Umbilical cord (tissue), 2 donors: ENCODE results near the gene MRPS25. TPM values are rescaled to one million over a fixed set of nuclear protein-coding genes. Genes with fewer than 3 reads are reported as not detected.

Experiments
- DNase-seq: peaks from one replicate; pipeline ENCODE4 v3.0.0-alpha.2; 2015; ENCODE audit warnings: low spot score
- total RNA-seq: library from RNA; depleted of rRNA; stranded (reverse); fragments of >200 nt; gene quantifications from one replicate; pipeline ENCODE4 v1.2.3, GENCODE V29; 2014; ENCODE audit warnings: low replicate concordance; ENCODE audit not compliant: insufficient read depth

MRPS25 gene
- total RNA-seq = 7.9 TPM

DNA sequence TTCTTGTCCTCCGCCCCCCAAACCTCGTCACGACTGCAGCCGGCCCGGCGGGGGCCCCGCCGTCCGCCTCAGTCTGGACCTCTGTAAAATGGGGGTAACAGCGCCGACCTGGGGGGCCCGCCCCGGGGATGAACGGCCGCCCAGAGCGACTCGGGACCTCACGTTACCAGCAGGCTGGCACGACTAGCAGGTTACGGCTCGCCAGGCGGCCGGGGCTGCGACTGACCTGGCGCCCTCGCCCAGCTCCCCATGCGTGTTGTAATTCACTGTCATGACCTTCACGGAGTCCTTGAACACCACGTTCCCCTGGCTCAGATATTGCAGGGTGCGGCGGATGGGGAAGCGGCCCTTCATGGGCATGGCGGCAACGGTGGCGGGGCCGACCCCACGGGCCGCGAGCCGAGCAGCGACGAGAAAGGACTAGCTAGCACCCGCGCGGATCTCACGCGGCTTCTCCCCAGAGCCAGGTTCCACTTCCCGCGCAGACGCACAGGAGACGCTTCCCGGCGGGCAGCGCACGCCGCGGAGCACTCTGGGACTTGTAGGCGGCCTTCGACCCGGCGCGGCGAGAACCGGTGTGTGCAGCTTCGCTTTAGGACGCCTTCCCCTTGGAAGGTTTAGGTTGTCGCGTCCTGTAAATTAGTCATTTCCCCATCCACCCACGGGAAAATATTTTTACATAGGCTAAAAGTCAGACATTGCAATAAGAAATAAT lies at the start of gene MRPS25:
MRPS25 (minus strand) TSS at position 481 of the 715 bp plus-strand sequence; CDS start at position 360, 121 bp downstream.
- peak; percentile 94 for DNase-seq

DNA sequence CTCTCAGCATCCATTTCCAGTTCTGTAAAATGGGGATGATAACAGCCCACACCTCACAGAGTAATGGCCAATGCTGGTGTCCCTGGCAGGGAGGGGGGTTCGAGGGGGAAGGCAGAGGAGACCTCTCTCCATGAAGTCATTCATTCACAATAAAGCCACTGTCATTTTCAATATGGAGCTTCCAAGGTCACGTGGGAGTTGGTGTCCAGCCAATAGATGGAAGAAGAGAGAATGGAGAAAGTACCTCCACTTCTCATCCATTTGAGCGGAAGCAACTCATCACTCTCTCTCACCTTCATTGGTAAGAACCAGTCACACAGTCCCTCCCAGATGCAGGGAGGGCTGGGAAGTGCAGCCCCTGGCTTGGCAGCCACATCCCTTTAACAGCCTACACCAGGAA lies 48.8 kb upstream of the MRPS25 start:
- DNase-seq = no peak

DNA sequence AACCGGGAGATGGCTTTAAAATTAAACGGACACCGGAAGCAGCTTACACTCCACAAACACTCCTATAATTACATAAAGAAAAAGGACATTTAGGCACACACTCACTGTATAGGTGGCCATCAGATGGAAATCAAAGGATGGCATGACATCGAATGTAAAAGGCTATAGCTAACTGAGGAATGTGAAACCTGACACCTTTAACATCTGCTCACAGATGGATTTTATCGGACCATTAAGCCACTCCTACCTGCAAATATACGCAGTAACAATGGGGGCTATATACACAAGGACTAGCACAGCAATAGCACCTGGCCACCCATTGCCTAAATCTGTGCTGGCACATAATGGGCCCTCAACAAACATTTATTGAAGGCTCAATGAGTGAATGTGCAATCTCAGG lies 48.4 kb upstream of the MRPS25 start:
- DNase-seq = no peak

DNA sequence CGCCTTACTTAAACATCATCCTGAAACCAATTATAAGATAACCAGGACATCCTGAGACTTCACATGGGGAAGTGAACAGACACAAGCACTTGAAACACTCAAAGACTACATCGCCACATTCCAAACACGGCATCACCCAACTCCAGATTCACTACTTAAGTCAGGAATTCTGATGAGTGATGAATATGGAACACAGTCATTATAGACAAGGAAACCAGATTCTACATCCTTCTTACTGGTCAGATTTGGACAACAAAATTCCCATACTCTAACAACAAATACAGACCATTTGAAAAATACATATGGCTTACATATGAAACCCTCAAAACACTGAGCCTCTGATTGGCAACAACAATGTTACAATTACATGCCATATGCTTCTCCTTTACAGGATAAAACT lies 46.9 kb upstream of the MRPS25 start:
- no peak for DNase-seq

DNA sequence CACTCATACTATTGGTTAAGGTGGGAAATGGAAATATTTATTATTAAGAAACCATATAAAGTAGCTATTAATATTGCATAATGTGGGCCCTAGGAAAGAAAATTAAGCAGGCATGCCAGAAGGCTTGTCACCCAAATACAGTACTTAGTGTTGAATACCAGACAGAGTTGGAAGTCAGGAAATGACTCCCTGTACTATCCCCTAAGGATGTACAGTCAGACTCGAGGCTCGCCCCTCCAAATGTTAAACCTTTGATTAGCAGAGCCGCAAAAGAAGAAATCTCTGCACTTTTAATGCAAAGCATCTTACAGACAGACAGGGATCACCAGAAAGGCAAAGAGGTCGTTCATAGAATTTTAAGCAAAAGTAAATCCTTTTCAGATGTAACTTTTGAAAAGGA lies 45.1 kb upstream of the MRPS25 start:
- DNase-seq = no peak

DNA sequence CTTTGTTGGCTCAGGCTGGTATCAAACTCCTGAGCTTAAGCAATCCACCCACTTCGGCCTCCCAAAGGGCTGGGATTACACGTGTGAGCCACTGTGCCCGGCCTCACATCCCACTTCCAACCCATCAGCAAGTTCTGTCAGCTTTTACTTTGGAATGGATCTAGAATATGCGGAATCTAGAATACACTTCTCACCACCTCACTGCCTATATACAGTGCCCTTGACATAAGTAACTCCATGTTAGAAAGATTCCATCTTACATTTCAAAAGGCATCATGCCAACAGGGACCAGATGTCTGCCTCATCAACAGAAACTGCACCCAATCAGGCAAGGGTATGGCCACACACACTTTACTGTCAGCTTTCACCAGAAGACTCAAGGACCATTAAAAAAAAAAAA lies 43.8 kb upstream of the MRPS25 start:
- DNase-seq = no peak

DNA sequence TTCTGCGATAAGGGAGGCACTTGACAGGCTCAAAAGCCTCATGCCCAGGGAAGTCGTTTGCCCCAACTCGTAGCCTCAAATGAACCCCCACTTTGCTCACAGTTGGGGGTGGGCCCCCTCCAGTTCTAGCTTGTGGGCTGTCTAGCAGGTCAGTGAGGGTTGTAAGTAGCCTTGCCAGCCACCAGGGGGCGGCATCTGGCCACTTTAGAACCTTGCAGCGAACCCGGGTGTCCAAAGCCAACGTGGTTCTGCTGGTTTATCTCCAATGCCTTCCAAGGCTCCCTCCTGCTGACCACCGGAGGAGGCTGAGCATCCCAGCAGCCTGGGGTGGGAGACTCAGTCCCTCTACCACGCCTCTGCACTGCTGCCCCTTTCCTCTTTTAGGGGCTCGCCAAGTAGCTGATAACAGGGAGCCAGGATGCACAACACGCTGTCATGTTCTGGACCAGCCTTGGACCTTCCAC lies 43.0 kb upstream of the MRPS25 start:
- DNase-seq = peak; percentile 64

DNA sequence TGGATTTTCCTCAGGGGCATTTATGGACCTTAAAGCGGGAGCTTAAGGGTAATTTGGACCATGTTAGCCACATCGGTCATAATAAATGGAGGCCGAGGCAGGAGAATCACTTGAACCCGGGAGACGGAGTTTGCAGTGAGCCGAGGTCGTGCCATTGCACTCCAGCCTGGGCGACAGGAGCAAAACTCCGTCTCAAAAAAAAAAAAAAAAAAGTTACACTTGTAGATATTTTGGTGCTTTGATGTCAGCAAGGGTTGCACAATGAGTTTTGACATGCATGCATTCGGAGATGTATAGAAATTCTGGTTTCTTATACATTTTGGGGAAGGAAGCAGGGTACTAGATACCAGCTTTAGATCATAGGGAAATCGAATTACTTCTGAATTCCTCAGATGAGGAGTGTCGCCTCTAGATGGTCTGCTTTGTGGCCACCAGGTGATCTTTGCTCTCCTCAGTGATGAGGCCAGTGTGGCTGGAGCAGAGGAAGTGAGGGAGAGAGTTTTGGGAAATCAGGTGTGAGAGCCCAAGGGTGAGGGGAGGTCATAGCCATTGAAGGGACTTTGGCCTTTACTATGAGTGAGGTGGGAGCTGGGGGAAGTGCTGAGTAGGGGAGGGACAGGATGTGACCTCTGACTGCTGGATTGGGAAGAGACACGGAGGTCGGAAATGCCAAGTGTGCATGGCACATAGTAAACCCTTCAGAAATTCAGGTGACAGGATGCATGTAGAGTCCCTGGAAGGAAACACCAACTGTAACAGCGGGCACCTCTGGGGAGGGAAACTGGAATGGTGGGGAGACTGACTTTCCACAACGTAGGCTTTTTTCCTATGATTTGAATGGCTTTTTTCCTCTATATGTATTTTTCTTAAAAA lies 42.2 kb upstream of the MRPS25 start:
- DNase-seq = no peak

DNA sequence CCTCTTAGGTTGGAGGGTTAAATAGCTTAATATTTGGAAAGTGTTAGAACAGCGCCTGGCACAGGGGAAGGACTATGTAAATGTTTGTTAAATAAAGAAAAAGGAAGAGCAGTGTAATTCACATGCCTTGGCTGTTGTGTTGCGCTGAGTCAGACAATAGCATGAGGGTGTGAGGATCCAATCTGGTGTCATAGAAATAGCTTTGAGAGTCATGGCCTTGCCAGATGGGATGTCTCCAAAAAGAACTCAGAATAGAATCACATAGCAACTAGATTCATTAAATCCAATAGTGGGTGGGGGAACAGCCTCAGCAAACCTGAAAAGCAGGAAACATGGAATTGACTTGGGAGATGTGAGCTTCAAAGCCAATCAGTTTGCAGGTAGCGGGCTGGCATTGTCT lies 37.7 kb upstream of the MRPS25 start:
- no peak for DNase-seq

DNA sequence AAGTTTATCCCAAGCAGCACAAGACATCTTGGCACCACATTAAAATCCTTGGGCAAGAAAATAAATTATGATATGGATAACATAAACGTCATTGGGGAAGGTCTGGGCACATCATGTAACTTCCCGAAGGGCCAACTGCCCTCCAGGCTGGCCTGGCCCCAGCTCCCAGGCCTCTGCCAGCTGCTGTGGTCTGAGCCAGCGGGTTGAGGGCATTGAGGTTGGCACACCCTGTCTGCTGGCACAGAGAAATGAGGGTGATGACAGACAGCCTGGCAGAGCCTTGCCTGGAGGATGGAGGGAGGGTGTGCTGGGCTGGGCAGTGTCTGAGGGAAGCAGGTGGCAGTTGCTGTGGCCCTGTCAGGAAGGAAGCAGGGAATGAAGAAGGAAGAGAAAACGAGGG lies 37.1 kb upstream of the MRPS25 start:
- no peak for DNase-seq

DNA sequence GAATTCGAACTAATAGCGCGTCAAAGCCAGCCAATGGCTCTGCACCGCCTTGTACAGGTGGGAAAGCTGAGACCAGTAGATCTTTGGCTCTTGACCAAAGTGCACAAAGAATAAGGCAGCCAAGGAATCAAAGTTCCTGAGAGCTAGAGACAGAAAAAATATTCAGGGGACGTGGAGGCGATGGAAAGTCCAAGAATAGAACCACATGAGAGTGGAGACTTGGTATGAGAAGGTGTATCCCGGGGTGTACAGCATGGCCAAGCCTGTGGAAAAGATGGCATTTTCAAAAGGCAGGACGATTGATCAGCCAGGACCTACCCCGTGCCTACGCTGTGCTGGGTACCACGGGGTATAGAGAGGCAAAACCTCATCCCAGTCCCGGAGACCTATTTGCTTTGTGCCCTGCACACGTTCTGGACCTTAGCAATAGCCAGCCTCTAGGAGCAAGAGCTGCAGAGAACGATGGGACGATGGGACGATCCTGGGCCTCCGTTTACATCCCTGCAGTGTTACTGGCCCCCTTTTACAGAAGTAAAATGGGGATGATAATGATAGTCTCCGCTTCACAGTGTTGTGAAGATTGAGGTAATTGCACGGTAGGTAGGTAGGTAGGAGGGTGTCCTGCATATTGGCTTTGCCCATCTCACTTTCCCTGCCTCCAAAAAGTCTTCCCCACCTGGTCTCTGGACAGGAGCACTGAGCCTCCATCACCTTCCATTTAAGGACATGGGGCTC lies 34.4 kb upstream of the MRPS25 start:
- no peak for DNase-seq

DNA sequence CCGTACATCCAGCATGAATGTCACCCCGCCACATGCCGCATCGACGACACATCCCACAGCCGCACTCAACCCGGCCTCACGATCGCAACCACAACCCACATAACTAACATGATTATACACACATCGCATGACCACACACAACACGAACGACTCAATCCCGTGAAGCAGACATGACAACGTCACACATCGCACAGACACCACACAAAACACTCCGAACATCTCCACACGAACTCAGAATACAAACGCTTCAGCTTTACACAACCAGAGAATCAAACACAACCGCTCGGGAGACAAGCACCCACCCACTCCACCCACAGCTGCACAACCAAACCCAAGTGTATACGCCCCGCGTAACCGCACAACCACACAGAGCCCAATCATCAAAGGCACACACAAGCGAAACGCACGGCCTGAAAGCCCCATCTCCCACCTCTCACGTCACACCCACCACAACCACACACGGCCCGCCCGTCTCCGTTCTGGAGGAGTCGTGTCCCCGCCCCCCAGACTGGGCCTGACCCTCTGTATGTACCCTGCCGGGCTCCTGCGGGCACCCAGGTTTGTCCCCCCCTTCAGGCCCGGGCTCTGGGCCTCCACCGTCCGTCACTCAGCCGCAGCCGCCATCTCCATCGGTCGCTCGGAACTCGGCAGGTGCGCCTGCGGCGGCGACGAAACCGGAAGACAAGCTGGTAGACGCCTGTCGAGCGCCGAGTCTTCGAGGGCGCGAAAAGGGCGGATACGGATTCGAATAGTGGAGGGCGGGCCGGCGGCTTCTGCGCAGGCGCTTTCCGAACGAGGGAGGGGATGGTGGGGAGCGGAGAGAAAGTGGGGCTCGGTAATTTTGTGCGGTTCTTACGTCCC lies 33.6 kb upstream of the MRPS25 start, which contains the start of gene RBSN:
RBSN (minus strand) TSS at position 646 of the 861 bp plus-strand sequence. CDS start 3,028 bp downstream, outside the sequence.
- DNase-seq = peak; percentile 98

DNA sequence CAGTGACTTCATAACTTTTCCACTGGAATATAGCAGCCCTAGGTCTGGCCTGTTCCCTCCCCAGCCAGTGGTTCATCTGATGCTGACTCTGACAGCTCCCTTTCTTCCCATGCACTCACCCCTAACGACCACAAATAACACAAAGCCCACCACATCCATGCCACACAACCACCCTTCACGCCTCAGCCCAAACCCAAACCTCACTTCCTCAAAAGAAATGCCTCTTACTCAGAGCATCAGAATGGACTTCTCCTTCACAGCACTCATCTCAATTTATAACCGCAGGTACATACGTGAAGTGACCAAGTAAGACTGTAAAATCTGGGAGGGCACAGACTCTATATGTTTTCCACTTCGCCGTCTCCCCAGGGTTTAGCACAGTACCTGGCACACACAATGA lies 32.8 kb upstream of the MRPS25 start:
- DNase-seq = peak; percentile 14

DNA sequence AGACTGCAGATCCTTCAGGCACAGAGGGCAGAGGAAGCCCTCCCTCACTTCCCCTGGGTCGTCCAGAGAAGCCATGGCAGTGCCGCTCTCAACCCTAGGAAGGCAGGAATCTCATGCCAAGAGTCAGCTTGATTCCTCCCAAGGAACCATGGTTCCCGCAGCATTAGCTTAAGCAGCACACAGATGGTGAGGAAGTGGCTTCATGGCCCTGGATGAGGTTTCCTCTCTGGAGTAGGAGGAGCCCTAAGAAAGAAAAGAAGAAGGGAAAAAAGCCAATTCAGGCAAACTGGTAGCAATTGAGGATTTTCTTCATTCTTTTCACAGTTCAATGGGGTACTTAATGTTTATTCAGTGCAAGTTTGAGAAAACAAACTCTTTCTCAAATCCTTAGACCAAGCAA lies 30.9 kb upstream of the MRPS25 start:
- no peak for DNase-seq

DNA sequence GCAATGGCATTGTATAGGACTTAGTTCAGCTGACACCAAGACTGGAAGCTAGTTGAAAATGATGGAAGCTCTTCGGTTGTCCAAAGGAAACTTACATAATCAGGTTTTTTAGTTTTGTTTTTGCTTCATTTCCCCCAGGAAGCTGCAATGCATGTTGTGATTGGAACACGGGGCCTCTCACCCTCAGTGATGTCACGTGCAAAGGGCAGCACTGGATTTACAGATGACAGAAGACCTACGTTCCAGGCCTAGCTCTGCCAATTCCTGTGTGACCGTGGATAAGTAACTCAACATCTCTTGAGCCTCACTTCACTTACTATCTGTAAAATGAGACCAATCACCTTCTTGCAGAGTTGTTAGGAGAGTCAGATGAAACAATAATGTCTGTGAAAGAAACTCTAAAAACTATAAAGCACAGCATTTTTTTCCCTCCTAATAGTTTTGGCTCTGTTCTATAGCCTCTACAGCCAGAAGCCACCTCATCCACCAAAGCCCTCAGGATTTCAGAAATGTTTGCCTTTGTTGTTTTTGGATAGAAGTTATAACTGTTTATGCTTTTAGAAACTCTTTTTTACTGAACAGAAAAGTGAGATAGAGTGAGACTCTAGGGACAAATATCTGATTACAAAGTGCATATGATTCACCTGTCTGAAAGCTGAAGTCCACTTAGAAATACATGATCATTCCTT lies 29.2 kb upstream of the MRPS25 start:
- DNase-seq = no peak

DNA sequence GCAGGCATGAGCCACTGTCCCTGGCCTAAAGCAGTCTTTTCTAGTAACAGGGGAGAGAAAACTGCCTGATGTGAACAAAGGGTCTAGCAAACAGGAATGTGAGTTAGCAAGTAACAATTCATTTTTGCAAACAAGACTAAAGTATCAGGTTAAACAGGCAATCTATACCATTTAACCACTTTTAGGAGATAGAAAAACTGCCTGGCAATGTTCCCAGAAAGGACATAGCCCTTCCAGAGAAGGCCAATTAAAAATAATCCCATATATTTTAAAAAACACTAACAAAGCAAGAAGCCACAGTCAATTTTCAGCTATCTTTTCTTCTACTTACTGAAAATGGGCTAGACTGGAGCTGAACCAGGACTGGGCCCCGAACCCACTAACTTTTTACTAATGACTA lies 27.6 kb upstream of the MRPS25 start:
- DNase-seq = no peak

DNA sequence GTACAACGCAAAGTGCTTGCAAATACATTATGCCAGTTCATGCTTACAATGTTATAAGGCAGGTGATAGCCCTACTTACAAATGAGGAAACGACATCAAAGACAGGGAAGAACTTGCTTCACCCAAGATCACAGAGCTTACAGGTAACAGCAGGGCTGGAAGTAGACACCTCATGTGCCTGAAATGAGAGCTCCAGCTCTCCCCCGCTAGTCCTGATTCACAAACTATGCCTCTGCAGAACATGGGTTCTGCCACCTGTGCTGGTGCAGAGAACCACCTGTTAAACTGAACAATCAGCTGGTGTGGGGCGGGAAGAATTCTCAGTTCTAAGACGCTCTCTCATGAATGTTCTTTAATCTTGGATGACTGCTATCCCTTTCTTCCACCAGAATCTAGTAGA lies 26.5 kb upstream of the MRPS25 start:
- DNase-seq = no peak

DNA sequence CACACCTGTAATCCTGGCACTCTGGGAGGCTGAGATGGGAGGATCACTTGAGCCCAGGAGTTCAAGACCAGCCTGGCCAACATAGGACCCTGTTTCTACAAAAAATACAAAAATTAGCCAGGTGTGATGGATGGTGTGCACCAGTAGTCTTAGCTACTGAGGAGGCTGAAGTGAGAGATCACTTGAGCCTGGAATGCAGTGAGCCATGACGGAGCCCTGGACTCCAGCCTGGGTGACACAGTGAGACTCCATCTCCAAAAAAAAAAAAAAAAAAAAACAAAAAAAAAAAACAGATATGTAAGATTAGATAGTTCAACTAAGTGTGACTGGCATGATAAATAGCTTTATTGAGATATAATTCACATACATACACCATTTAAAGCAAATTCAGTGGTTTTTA lies 24.1 kb upstream of the MRPS25 start:
- DNase-seq = no peak

DNA sequence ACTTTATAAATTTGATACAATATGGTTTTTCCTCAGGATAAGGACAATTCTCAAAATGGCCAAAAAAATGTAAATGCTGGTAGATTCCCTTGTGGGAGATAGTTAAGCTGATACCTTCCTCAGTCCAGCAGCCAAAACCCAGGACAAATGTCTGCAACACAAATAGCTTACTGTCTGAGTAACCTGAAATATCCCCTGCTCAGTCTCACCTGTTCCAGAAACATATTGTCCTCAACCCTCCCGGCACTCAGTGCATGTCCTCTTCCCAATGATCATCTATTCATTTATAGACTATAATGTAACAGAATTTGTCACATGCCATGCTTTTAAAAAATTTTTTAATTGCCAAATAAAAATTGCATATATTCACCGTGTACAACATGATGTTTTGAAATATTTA lies 21.6 kb upstream of the MRPS25 start:
- DNase-seq = no peak

DNA sequence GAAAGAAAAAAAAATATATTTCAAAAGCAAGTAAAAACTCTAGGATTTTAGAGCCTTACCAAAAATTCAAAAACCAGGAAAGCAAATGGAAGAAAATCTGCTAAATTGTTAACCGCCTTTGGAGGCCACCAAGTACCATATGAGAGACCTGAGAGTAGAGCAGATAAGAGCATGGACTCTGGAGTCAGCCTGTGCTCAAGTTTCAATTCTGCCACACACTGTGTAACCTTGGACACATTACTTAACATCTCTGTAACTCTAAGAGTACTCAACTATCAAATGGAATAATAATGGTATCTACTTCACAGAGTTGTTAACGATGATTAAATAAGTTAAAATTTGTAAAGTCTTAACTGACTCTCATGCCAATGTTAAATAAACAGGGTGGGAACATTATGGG lies 21.1 kb upstream of the MRPS25 start:
- no peak for DNase-seq
